Astrocyte of the cerebellum (primary cell): Measurements from ENCODE around the gene INTS1.

Experiments
- DNase-seq: peaks from one replicate; pipeline ENCODE4 v3.0.0-alpha.2; 2011; ENCODE audit warnings: low read depth
- H3K4me3 ChIP-seq: 2 replicates; pipeline ENCODE4 v1.5.1; 2011; ENCODE audit warnings: mild to moderate bottlenecking, low read depth, low read length, moderate library complexity
- CTCF ChIP-seq: IDR thresholded peaks from 2 replicates; pipeline ENCODE4 v1.5.1; 2012; ENCODE audit warnings: low read length, low read depth, moderate library complexity, mild to moderate bottlenecking; ENCODE audit errors: missing control alignments
- in situ Hi-C: cut with HindIII; loops from 2 replicates; pipeline ENCODE4 v1.10.0; 2017; ENCODE audit warnings: low sequenced_read_pairs

The INTS1 gene

GRCh38 chr7:1475393-1475792, 28.8 kb downstream of the INTS1 start:
- DNase-seq, result no peak
- no peak for TF ChIP-seq CTCF
- no peak overlapping the region for H3K4me3 ChIP-seq
- in situ Hi-C loops, result no loop called here

- no peak for TF ChIP-seq CTCF
- H3K4me3 ChIP-seq, result no peak overlapping the region
- no peak for DNase-seq
- in situ Hi-C loops, result no loop called here
Observed at GRCh38 chr7:1474736-1475135, 29.5 kb downstream of the INTS1 start.

- no peak overlapping the region for H3K4me3 ChIP-seq
Observed at GRCh38 chr7:1473864-1474512, 30.2 kb downstream of the INTS1 start.

DNA sequence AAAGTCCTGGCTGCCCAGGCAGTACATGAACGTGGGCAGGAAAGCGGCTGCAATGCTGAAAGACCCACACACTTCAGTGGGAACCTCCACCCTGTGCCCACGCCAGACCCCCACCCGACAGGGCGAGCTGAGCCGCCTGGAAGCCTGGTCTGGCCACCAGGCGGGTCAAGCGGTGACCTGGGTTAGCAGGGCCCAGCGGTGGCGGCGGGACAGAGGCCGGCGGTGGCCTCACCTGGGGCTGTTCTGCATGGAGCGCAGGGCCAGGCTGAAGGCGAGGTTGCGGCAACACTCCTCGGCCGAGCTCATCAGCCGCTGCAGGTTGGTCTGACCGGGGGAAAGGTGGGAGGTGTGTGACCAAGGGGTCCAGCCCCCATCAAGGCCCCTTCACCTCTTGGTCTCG, 33.3 kb downstream of the INTS1 start:
- no peak for DNase-seq
- in situ Hi-C loops, result no loop called here
- no peak for TF ChIP-seq CTCF
- H3K4me3 ChIP-seq, result no peak overlapping the region

More at GRCh38 chr7:1473864-1474512, 30.2 kb downstream of the INTS1 start:
- DNase-seq, result peak; percentile 54
- in situ Hi-C loops, result no loop called here
- TF ChIP-seq CTCF, result peak; percentile 85

GRCh38 chr7:1468643-1469298, 35.4 kb downstream of the INTS1 start:
- H3K4me3 ChIP-seq, result no peak overlapping the region
- in situ Hi-C loops, result no loop called here
- no peak for TF ChIP-seq CTCF
- DNase-seq, result no peak

- H3K4me3 ChIP-seq, result no peak overlapping the region
- no peak for DNase-seq
- in situ Hi-C loops, result no loop called here
- TF ChIP-seq CTCF, result no peak
Observed at GRCh38 chr7:1468203-1468602, 36.0 kb downstream of the INTS1 start.
